HL-60 (cell line): Measurements from ENCODE around the gene APOL1.

Experiments
- CTCF ChIP-seq: IDR thresholded peaks from one replicate; pipeline ENCODE4 v1.5.1; 2011; ENCODE audit warnings: low read length, control low read depth, inconsistent platforms; ENCODE audit not compliant: insufficient read depth
- POLR2AphosphoS5 ChIP-seq: IDR thresholded peaks from 2 replicates; pipeline ENCODE4 v1.6.1; 2012; ENCODE audit warnings: low read depth
- REST ChIP-seq: IDR thresholded peaks from 2 replicates; pipeline ENCODE4 v1.6.1; 2012; ENCODE audit warnings: low read depth; ENCODE audit not compliant: insufficient replicate concordance
- SPI1 ChIP-seq: IDR thresholded peaks from 2 replicates; pipeline ENCODE4 v1.6.1; 2012; ENCODE audit warnings: low read depth, mild to moderate bottlenecking, borderline replicate concordance

- TF ChIP-seq CTCF (no peak), POLR2AphosphoS5 (no peak), REST (no peak), SPI1 (no peak)
These were observed 50.2 kb downstream of the APOL1 start for GRCh38 chr22:36303115-36303467.
